LNCAP (cell line): ENCODE results near the gene CHD6.

Source experiments
- TF ChIP-seq, protein P1 (sequence below): fragments of 450-650 bp; IDR thresholded peaks from 2 replicates; pipeline ENCODE4 v1.5.1; 2017; ENCODE audit warnings: mild to moderate bottlenecking

CHD6 gene

DNA sequence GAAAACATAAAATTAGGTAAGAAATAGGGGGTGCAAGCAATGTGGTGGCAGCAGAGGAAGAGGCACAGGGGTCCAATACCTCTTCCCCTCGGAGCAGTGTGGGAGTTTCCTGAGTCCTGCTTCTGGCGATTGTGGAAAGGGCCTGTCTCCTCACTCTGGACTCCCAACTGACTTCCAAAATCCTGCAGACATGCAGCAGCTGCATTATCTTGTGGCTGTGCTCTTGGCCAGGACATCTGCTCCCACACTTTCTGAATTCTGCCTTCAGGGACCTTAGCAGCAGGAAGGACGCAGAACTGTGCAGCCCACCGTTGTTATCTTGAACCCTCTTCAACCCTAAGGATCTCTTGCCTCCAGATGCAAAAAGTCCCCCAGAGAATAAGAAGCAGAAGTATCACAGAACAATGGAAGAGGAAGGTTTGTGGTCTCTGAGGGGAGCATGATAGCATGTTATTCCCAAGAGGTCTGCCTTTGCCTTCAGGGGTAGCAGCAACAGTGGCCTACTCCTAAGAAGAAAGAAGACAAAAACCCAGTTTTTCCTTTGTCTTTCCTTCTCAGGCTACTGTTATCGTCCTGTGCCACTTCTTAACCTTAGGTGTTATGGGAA, 149.1 kb downstream of the CHD6 start:
- TF ChIP-seq, protein P1, sequence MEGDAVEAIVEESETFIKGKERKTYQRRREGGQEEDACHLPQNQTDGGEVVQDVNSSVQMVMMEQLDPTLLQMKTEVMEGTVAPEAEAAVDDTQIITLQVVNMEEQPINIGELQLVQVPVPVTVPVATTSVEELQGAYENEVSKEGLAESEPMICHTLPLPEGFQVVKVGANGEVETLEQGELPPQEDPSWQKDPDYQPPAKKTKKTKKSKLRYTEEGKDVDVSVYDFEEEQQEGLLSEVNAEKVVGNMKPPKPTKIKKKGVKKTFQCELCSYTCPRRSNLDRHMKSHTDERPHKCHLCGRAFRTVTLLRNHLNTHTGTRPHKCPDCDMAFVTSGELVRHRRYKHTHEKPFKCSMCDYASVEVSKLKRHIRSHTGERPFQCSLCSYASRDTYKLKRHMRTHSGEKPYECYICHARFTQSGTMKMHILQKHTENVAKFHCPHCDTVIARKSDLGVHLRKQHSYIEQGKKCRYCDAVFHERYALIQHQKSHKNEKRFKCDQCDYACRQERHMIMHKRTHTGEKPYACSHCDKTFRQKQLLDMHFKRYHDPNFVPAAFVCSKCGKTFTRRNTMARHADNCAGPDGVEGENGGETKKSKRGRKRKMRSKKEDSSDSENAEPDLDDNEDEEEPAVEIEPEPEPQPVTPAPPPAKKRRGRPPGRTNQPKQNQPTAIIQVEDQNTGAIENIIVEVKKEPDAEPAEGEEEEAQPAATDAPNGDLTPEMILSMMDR: no peak

DNA sequence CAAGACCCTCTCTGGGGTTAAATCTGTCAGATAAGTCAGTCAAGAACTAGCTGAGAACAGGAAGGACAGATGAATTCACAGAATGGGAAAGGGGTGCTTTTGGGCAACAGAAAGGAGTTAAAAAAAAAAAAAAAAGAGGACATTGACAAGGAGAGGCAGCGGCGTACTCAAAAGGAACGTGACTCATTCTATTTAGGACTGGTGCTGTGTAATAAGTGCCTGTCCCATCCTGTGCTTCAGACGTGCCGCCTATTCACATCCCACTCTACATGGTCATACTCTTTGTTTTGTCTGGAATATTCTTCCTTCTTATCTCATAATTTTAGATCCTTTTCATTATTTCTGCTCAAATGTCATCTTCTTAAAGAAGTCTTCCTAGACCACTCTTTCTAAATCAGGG, 150.5 kb downstream of the CHD6 start:
- TF ChIP-seq, protein P1: no peak

DNA sequence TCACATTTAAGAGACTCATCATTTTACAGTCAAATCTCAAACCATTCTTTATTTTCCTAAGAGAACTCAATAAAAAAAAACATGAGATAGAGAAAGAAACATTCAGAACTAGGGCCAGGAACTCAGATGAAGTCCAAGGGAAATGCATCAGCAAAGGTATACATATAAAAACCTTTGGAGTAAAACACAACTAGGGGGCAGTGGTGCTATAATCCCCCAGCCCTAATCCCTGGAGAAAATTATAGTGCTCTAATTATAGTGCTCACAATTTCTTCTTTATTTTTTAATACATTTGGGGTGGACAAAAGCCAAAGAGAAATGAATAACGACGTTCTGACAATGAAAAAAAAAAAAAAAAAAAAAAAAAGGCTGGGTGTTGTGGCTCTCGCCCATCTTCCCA, 151.0 kb downstream of the CHD6 start:
- TF ChIP-seq, protein P1: no peak

DNA sequence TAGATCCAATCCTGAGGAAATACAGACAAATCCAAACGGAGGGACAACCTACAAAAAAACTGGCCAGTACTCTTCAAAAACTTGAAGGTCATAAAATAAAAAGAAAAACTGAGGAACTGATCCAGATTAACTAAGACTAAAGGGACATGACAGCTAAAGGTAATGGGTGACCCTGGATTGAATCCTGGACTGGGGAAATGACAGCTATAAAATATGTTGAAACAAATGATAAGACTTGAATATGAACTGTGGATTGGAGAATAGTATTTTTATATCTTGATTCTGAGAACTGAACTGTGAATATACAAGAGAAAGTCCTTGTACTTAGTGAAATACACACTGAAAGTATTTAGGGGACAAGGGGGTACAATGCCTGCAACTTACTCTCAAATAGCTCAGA, 154.6 kb downstream of the CHD6 start:
- TF ChIP-seq, protein P1: no peak

DNA sequence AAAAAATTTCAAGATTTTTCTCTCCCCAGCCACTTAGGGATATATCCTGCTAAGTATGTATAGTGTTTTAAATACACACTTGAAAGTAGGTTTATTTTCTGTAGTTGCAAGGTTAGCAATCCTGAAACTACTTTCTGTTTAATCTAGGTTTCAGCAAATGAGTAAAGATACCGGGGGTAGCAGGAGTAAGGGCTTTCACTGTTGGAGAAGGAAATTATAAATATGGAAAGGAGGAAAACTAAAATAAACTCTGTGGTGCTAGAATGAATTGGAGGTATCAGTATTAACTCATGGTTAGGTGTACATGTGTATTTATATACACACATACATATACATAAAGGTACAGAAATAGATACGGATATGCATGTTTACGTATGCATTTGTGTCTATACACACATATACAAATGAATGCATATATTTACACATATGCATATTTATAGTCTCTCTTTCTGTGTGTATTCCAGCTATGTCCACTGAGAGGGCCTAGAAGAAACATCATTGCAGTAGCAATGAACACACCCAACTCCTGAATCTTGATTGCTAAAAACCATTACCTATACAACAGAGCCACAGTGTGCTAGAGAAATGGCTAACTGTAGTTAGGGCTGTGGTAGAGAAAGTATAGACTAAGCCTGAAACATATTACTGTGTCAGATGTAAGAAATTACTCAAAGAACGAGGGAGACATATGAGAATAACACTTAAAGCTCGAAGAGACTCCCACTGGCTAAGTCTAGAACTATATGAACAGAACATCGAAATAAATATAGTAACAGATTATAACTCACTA, 155.6 kb downstream of the CHD6 start:
- TF ChIP-seq, protein P1: no peak

DNA sequence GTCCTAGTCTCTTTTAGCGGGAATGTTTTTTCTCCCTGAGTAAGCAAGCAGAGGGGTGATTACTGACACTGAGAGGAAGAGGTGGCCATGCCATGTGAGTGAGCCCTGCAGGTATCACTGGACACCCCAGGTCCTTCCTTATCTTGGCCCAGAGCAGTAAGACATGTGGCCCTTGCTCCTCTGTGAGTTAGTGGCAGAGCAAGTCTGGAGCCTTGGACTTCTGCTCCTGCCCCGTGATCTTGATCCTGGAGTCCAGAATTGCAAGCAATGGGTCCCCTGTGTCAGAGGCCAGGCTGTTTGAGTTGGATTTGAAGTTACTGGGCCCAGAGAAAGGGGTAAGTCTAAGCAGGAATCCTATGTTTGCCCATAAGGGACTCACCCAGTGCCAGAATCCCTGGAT, 159.4 kb downstream of the CHD6 start:
- TF ChIP-seq, protein P1: no peak

DNA sequence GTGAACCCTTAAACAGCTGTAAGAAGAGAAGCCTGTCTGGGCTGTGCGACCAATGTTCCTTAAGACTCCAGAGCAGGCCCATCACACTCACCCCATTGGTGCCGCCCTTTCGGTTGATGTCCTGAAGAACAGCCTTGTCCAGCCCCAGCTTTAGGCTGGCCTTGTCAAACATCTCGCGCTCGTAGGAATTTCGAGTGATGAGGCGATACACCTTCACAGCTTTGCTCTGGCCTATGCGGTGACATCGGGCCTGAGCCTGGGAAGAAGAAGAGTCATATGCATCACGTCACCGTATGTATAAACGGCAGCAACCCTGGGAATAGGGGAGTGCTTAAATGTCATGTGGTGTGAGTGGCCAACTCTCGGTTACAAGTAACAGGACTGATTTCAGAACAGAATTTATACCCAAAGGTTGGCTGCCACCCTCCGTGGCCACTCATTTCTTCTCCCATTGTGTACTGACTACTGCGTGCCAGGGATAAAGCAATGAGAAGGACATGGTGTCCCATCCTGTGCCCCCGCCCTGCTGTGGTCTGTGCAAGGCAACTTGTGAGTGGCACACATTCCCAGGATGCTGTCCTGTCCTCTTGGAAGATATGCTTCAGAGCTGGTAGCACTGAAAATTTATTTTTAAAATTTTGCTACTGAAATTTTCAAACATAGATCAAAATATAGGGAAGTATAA, 160.9 kb downstream of the CHD6 start:
- TF ChIP-seq, protein P1: no peak
